Prostate gland (tissue), 2 donors: Measurements from ENCODE around the gene ACER2. TPM values are rescaled to one million over a fixed set of nuclear protein-coding genes. Genes with fewer than 3 reads are reported as not detected.
A peak's percentile ranks its signal among the peaks of the same experiment; 100 is the strongest.
"Not testable (repeated sequence)": the region's sequence is repeated elsewhere in the genome, so short reads cannot be mapped to it uniquely, and the experiment has no call there.

Experiments used
- DNase-seq: peaks from one replicate; pipeline ENCODE4 v3.0.0-alpha.2; 2019; ENCODE audit warnings: low spot score
- H3K27ac ChIP-seq, 2 donors: fragments of 200-600 bp; sonication (generic); 2 replicates each; pipeline ENCODE4 v1.5.1; 2017 to 2019
- H3K27me3 ChIP-seq: fragments of 200-600 bp; sonication (generic); replicated peaks from 2 replicates; pipeline ENCODE4 v1.5.1; 2019; ENCODE audit not compliant: insufficient read depth
- H3K36me3 ChIP-seq, 2 donors: fragments of 200-600 bp; sonication (generic); 1 replicate in 1 of 2; 2 replicates in 1 of 2; pipeline versions ENCODE4 v1.5.1 to v1.8.1; 2017 to 2019
- H3K4me1 ChIP-seq: fragments of 200-600 bp; sonication (generic); replicated peaks from 2 replicates; pipeline ENCODE4 v1.5.1; 2019
- H3K4me3 ChIP-seq, 2 donors: fragments of 200-600 bp; sonication (generic); 2 replicates each; pipeline ENCODE4 v1.5.1; 2017 to 2019
- H3K9me3 ChIP-seq: fragments of 200-600 bp; sonication (generic); 2 replicates; pipeline ENCODE4 v1.5.1; 2017
- CTCF ChIP-seq, 4 experiments: fragments of 200-600 bp in 2 of 4; fragments of 450-650 bp in 2 of 4; sonication (generic) in 2 of 4; IDR thresholded peaks; 1 replicate in 3 of 4; 2 replicates in 1 of 4; pipeline ENCODE4 v1.5.1; 2016 to 2019; ENCODE audit warnings: antibody characterized with exemption in 4 of 4, mild to moderate bottlenecking in 2 of 4, moderate library complexity in 2 of 4
- POLR2A ChIP-seq: fragments of 450-650 bp; IDR thresholded peaks from one replicate; pipeline ENCODE4 v1.6.1; 2016; ENCODE audit warnings: antibody characterized with exemption, mild to moderate bottlenecking
- POLR2AphosphoS5 ChIP-seq: sonication (generic); formaldehyde crosslinking; IDR thresholded peaks from one replicate; pipeline ENCODE4 v1.6.1; 2017; ENCODE audit warnings: antibody characterized with exemption
- WGBS: methylation state at CpG from one replicate; pipeline ENCODE4 v1.1.5; 2018; 5-methylcytosine and 5-hydroxymethylcytosine counted together
- intact Hi-C: fragments of 100-400 bp; cut with DNase I; formaldehyde crosslinking; loops from one replicate; pipeline ENCODE4 v1.14.2; 2022
- total RNA-seq, 2 donors: library from RNA; depleted of rRNA; stranded (reverse); fragments of >200 nt; gene quantifications; one replicate each; pipeline ENCODE4 v1.1.0, GENCODE V29; 2016

Gene ACER2
- total RNA-seq, 2 donors from 2014 or later: 11.1 to 14.0 TPM

GRCh38 chr9:19379697-19380046 is 29.1 kb upstream of the ACER2 start:
- H3K9me3 ChIP-seq: no peaks in the 10 kb centered on the region
- H3K27me3 ChIP-seq: no peaks in the 10 kb centered on the region
- 0% methylated on average over 30 of the region's 30 CpGs for WGBS
- peaks cover 4% of the 10 kb centered on the region for H3K4me1 ChIP-seq
- H3K4me3 ChIP-seq: peak overlapping the region; percentile 52 to 85
- H3K36me3 ChIP-seq: peaks cover 0 to 10% of the 10 kb centered on the region in 2 donors
- peak overlapping the region; percentile 95 for H3K27ac ChIP-seq
- TF ChIP-seq POLR2AphosphoS5 (no peak), CTCF (IDR thresholded peaks at IDR 0.05) (no peak), POLR2A (no peak)
- intact Hi-C loops: loop anchor here (5.0 to 10.0 kb wide), 3 partner anchors 147 to 277 kb away; partner anchors contain the start of genes DENND4C, HAUS6 and PLIN2
- DNase-seq: no peak

GRCh38 chr9:19380826-19381075 is 28.1 kb upstream of the ACER2 start:
- intact Hi-C loops: loop anchor here (5.0 kb wide), 2 partner anchors 148 to 278 kb away; partner anchors contain the start of genes DENND4C and HAUS6
- Histone ChIP-seq H3K4me1 (peaks cover 4% of the 10 kb centered on the region), H3K9me3 (no peaks in the 10 kb centered on the region), H3K36me3 (peaks cover 0 to 2% of the 10 kb centered on the region in 2 donors), H3K4me3 (peak overlapping the region; percentile 52 to 85), H3K27me3 (no peaks in the 10 kb centered on the region), H3K27ac (peak overlapping the region; percentile 95)
- WGBS: 30% methylated on average over 6 of the region's 6 CpGs
- no peak for DNase-seq
- TF ChIP-seq POLR2A: no peak
- TF ChIP-seq CTCF (IDR thresholded peaks at IDR 0.05): no peak
- no peak for TF ChIP-seq POLR2AphosphoS5

GRCh38 chr9:19381656-19382055 is 27.2 kb upstream of the ACER2 start:
- H3K27ac ChIP-seq: peak overlapping the region in 1 of 2 donors; percentile 95
- H3K4me1 ChIP-seq: peaks cover 4% of the 10 kb centered on the region
- H3K9me3 ChIP-seq: no peaks in the 10 kb centered on the region
- intact Hi-C loops: loop anchor here (5.0 kb wide), 2 partner anchors 149 to 279 kb away; partner anchors contain the start of genes DENND4C and HAUS6
- TF ChIP-seq CTCF (IDR thresholded peaks at IDR 0.05): no peak
- no peak for TF ChIP-seq POLR2A
- WGBS: 89% methylated on average over 2 of the region's 2 CpGs
- DNase-seq: no peak
- no peaks in the 10 kb centered on the region for H3K36me3 ChIP-seq
- H3K27me3 ChIP-seq: no peaks in the 10 kb centered on the region
- H3K4me3 ChIP-seq: no peak overlapping the region

GRCh38 chr9:19385212-19385611 is 23.6 kb upstream of the ACER2 start:
- H3K36me3 ChIP-seq, intact Hi-C loops, DNase-seq, H3K9me3 ChIP-seq, H3K4me3 ChIP-seq, H3K4me1 ChIP-seq, H3K27me3 ChIP-seq, H3K27ac ChIP-seq: not testable (repeated sequence)
- 96% methylated on average over 14 of the region's 14 CpGs for WGBS

DNA sequence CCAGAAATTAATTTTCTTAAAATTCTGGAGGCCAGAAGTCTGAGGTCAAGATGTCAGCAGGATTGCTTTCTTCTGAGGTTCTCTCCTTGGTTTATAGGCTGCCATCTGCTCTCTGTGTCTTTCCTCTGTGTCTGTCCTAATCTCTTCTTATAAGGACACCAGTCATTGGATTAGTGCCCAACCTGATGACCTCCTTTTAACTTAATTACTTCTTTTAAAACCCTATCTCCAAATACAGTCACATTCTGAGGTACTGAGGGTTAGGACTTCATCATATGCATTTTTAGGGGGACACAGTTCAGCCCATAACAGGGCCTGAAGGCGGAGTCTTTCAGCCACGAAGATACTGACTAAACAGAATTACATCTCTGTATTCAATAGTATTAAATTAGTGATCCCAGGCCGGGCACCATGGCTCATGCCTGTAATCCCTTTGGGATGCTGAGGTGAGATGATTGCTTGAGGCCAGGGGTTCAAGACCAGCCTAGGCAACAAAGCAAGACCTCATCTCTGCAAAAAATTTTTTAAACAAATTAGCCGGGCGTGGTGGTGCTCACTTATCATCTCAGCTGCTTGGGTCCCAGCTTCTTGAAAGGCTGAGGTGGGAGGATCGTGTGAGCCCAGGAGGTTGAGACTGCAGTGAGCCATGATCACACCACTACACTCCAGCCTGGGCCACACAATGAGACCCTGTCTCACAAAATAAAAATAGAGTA is 22.9 kb upstream of the ACER2 start:
- Histone ChIP-seq H3K4me3 (no peak overlapping the region), H3K27ac (no peak overlapping the region), H3K27me3 (no peaks in the 10 kb centered on the region), H3K36me3 (no peaks in the 10 kb centered on the region), H3K4me1 (peaks cover 4% of the 10 kb centered on the region), H3K9me3 (no peaks in the 10 kb centered on the region)
- WGBS: 90% methylated on average over 6 of the region's 6 CpGs
- intact Hi-C loops: no loop called here
- no peak for TF ChIP-seq CTCF (IDR thresholded peaks at IDR 0.05)
- no peak for TF ChIP-seq POLR2A
- TF ChIP-seq POLR2AphosphoS5: no peak
- DNase-seq: no peak
